Measurements from ENCODE around the gene MAST3.

MAST3 gene

GRCh38 chr19:18135712-18136584 lies 38.4 kb downstream of the MAST3 start:
- DNase-seq: no peak
- no peak overlapping the region for H3K4me3 Mint-ChIP-seq
- TF ChIP-seq, protein P1, sequence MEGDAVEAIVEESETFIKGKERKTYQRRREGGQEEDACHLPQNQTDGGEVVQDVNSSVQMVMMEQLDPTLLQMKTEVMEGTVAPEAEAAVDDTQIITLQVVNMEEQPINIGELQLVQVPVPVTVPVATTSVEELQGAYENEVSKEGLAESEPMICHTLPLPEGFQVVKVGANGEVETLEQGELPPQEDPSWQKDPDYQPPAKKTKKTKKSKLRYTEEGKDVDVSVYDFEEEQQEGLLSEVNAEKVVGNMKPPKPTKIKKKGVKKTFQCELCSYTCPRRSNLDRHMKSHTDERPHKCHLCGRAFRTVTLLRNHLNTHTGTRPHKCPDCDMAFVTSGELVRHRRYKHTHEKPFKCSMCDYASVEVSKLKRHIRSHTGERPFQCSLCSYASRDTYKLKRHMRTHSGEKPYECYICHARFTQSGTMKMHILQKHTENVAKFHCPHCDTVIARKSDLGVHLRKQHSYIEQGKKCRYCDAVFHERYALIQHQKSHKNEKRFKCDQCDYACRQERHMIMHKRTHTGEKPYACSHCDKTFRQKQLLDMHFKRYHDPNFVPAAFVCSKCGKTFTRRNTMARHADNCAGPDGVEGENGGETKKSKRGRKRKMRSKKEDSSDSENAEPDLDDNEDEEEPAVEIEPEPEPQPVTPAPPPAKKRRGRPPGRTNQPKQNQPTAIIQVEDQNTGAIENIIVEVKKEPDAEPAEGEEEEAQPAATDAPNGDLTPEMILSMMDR (IDR thresholded peaks at IDR 0.05): no peak
- H3K36me3 Mint-ChIP-seq (ENCODE audit: low read depth): peaks cover 32% of the 10 kb centered on the region
- H3K9me3 Mint-ChIP-seq: no peaks in the 10 kb centered on the region
- no peaks in the 10 kb centered on the region for H3K4me1 Mint-ChIP-seq
- H3K27ac Mint-ChIP-seq: no peak overlapping the region
- H3K27me3 Mint-ChIP-seq (ENCODE audit: low read depth, poor library complexity): no peaks in the 10 kb centered on the region

- DNase-seq: no peak
- Mint-ChIP-seq H3K27ac (no peak overlapping the region), H3K4me1 (no peaks in the 10 kb centered on the region), H3K4me3 (no peak overlapping the region), H3K27me3 (ENCODE audit: low read depth, poor library complexity) (no peaks in the 10 kb centered on the region), H3K36me3 (ENCODE audit: low read depth) (peaks cover 35% of the 10 kb centered on the region), H3K9me3 (no peaks in the 10 kb centered on the region)
- TF ChIP-seq, protein P1 (IDR thresholded peaks at IDR 0.05): no peak
Observed at GRCh38 chr19:18137242-18137641, 39.7 kb downstream of the MAST3 start.

DNA sequence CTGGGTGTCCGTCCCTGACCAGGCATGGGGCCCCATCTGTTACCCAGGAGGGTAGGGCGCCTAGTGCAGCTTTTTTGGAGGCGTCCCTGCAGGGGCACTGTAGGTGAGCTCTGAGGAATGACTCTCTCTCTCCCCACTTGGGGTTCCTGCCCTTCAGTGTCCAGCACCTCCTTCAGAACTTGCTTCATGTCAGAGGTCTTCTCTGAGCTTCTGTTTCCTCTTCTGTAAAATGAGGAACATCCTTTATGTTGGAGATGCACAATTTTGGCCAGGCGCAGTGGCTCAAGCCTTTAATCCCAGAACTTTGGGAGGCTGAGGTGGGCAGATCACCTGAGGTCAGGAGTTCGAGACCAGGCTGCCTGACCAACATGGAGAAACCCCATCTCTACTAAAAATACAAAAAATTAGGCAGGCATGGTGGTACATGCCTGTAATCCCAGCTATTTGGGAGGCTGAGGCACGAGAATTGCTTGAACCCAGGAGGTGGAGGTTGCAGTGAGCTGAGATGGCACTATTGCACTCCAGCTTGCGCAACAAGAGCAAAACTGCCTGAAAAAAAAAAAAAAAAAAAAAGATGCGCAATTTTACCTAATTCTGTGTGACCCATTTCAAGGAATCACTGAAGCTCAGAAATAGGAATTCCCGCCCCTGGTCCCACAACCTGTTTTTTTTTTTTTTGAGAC lies 40.2 kb downstream of the MAST3 start:
- Mint-ChIP-seq H3K36me3 (ENCODE audit: low read depth) (peaks cover 32% of the 10 kb centered on the region), H3K4me1 (no peaks in the 10 kb centered on the region), H3K9me3 (no peaks in the 10 kb centered on the region), H3K27me3 (ENCODE audit: low read depth, poor library complexity) (no peaks in the 10 kb centered on the region), H3K4me3 (no peak overlapping the region), H3K27ac (no peak overlapping the region)
- DNase-seq: no peak
- TF ChIP-seq, protein P1 (IDR thresholded peaks at IDR 0.05): no peak

- Mint-ChIP-seq H3K4me3 (no peak overlapping the region), H3K27ac (no peak overlapping the region), H3K4me1 (no peaks in the 10 kb centered on the region), H3K27me3 (ENCODE audit: low read depth, poor library complexity) (peaks cover 3% of the 10 kb centered on the region), H3K36me3 (ENCODE audit: low read depth) (peaks cover 37% of the 10 kb centered on the region), H3K9me3 (no peaks in the 10 kb centered on the region)
- DNase-seq: no peak
- TF ChIP-seq, protein P1 (IDR thresholded peaks at IDR 0.05): no peak
Observed at GRCh38 chr19:18140473-18140872, 42.9 kb downstream of the MAST3 start.

- Mint-ChIP-seq H3K27me3 (ENCODE audit: low read depth, poor library complexity) (peaks cover 3% of the 10 kb centered on the region), H3K36me3 (ENCODE audit: low read depth) (peaks cover 37% of the 10 kb centered on the region), H3K4me3 (no peak overlapping the region), H3K9me3 (no peaks in the 10 kb centered on the region), H3K27ac (no peak overlapping the region), H3K4me1 (no peaks in the 10 kb centered on the region)
- DNase-seq: no peak
- TF ChIP-seq, protein P1 (IDR thresholded peaks at IDR 0.05): no peak
Observed at GRCh38 chr19:18141031-18141430, 43.5 kb downstream of the MAST3 start.

Data from nephron progenitor cell (in vitro differentiated cells).